ENCODE results near the gene GRIP1.

Gene GRIP1

GRCh38 chr12:66644151-66644550 lies 34.7 kb downstream of the GRIP1 start:
- no peak for DNase-seq

DNA sequence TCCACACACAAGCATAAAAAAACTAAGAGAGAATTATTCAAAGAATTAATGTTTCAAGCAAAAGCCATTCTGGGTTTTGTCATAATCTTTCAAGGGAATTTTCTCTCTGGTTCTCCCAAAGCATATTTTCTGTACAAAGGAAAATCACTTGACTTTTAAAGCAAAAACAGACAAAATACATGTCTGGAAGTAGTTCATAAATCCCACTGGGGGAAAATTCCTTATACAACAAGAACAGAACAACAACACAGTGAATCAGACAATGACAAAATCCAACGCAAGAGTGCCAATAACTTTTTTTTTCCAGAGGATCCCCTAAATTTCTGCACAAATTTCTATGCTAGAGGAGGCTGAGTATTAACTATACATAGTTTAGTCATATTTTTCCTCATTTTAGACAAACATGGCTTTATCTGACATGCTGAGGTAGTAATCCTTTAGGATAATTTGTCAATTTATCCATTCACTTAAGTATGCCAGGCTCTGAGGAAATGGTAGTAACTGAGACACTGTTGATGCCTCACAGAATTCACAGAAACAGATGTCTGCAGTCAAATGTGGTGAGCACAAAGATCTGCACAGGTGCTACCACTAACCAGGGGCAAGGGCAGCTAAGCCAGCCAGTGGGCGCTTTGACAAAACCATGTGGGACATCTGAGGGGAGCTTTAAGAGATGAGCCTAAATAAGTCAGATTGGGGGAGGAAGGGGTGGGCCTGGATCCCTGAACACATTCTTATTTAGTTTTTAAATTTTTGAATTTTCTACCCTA lies 38.0 kb downstream of the GRIP1 start:
- DNase-seq: no peak

DNA sequence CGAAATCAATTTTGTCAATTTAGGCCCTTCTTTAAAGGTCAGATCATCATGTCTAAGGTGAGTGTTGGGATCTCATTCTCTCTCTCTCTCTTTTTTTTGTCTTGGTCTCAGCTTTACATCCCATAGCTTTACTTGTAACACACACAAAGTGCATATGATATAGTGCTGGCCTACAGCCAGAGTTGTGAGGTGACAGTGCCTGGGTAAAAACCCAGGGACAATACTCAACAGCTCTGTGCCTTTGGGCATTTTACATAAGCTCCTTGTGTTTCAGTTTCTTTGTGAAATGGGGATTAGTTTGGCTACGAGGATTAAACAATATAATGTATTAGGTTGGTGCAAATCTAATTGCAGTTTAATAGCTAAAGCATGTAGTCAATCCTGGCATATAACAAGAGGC lies 40.2 kb downstream of the GRIP1 start:
- DNase-seq: no peak

- no peak for DNase-seq
Observed at GRCh38 chr12:66637699-66638301, 41.1 kb downstream of the GRIP1 start.

DNA sequence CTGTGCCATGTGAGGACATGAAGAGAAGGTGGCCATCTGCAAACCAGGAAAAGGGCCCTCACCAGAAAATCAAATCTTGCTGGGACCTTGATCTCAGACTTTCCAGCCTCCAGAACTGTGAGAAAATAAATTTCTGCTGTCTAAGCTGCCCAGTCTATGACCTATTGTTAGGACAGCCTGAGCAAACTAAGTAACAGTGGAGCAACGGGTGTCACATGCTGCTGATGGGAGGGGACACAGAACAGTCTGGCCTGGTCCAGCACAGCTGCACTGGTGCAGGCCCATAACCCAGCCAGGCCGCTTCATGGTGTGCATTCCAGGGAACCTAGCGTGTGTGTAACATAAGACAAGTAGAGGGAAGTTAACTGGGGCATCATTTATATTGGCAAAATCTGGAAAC lies 42.1 kb downstream of the GRIP1 start:
- DNase-seq: no peak

GRCh38 chr12:66633676-66634075 lies 45.2 kb downstream of the GRIP1 start:
- DNase-seq: no peak

DNA sequence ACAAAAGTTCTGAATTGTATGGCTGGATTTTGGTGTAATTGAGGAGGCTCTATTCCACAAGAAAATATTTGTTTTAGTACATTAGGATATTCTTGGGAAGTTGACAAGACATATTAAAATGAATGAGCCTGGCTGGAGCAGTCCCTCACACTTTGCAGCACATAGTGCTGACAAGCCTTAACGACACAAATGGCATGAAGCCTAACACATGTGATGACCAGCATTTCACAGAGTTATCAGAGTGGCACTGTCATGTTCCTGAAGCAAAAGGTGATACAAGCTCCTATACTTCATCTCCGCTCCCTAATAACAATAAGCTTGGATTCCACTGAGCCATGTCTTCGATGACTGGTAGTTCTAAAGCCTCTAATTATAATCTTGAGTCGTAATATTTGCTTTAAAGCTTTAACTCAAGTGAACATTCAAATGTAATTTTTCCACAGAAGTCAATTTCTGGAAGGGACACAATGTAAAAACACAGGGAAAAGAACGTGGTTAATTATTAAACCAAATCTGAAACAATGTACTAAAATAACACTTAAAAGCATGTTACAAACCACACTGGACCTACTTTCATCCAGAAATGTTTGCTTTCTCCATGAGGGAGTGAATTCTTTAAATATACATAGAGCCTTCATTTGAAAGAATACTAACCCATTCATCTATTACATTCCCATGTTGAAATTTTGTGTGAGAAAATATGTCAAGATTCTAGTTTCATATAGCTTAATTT lies 49.6 kb downstream of the GRIP1 start:
- no peak for DNase-seq

DNA sequence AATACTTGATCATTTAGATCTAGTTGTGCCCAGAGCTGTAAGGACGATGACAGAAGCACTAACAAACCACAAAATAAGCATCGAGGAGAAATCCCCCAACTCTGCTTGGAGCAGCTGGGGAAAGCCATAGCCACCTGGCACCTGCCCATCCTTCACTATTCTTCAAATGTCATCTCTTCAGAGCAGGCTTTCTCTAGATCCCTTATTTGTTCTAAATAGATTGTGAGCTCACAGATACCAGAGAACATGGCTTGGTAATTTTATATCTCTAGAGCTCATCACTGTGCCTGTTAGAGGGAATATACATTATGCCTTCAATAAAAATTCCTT lies 50.9 kb downstream of the GRIP1 start:
- peak; percentile 82 for DNase-seq

DNA sequence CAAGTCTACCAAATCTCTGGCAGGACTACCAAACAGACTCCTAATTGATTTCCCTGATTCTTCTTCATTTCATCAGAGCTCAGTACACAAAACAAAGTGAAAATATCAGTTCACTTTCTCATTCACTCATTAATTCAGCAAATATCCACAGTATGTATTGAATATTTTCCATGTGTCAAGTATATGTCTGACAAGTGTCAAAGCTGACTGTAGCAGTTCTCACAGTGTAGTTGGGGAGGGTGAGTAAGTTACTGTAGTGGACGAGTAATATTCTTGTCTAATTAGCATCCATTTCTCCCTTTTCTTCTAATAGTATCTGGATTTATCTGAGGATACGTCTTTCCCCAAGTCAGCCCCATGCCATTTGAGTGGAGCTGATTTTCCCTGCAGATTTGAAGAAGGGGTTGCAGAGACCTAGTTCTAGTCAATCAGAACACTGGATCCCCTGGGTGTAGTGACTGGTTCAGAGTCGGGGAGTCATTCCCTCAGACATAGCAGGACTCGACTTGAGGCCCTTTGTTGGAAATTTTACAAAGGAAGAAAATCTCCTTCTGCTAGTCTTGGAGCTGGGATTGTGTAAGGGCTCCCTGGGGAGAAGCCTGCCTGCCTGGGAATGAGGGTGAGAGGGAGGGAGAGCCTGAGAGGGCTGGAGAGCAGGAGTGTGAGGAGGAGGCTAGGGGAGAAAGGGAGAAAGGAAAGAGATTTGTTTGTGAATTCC lies 51.4 kb downstream of the GRIP1 start:
- peak; percentile 82 for DNase-seq

DNA sequence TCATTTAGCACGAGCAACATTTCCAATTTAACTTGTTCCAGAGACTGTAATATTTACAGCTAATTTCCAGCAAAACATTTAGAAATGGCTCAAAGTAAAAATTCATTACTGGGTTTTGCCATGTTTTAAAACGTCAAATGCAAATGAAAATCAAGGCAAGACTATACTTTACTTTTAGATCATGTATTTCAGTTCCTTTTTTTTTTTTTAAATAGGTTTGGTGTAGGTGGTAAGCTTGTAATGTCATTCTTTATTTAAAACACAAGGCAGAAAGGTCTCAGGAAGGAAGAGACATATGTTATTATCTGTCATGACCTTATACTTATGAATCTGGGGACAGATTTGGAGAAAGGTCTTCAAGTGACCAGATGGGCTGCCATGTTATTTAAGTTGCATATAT lies 54.1 kb downstream of the GRIP1 start:
- no peak for DNase-seq

DNA sequence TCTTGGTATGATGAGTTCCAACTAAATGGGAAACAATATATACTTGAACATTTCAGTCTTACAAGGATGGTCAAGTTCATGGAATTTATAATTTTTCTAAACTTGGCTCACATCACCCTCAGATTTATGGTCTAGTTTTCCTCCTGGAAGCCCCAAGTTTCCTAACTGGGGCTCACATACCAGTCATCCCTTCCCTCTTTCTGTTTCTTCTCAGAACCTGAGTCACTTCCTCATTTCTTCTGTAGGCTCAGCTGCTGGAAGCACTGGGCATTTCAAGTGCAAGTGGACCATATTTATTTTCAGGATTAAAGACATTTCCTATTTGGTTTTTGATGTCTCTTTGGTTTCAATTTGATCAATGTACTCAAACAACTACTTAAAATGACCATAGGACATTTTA lies 55.4 kb downstream of the GRIP1 start:
- DNase-seq: no peak

- no peak for DNase-seq
Observed at GRCh38 chr12:66620688-66621087, 58.2 kb downstream of the GRIP1 start.

GRCh38 chr12:66620026-66620425 lies 58.9 kb downstream of the GRIP1 start:
- DNase-seq: no peak

GRCh38 chr12:66617991-66618390 lies 60.9 kb downstream of the GRIP1 start:
- no peak for DNase-seq

DNA sequence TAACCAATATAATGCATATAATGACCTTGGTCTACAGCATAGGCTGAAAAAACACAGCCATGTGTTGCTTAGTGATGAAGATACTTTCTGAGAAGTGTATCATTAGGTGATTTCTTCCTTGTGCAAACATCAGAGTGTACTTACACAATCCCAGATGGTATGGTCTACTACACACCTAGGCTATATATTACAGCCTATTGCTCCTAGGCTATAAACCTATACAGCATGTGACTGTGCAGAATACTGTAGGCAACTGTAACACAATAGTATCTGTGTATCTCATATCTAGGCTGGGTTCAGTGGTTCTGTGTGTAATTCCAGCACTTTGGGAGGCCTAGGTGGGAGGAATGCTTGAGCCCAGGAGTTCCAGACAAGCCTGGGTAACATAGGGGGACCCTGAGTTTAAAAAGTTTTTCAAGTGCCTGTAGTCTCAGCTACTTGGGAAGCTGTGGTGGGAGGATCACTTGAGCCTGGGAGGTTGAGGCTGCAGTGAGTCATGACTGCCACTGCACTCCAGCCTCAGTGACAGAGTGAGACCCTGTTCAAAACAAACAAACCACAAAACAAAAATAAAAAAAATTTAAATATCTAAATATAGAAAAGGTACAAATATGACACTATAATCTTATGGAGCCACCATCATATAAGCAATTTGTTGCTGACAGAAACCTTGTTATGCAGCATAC lies 66.6 kb downstream of the GRIP1 start:
- no peak for DNase-seq

DNA sequence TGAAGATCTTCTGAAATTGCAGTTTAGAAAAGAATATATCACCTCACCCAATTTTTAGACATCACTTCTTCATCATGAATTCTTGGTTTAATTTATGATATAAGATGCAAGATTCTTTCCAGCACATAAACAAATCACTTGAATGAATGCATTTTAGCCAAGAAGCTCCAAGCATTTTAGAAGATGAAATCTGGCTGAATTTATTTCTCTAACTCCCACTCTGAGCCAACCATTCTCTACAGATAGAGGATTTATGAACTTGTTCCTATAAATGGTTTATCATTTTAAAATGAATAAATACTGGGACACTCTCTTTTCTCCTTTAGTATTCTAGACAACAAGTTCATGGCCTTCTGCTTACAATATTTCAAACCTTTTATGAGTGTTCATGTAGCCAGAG lies 71.7 kb downstream of the GRIP1 start:
- DNase-seq: no peak

DNA sequence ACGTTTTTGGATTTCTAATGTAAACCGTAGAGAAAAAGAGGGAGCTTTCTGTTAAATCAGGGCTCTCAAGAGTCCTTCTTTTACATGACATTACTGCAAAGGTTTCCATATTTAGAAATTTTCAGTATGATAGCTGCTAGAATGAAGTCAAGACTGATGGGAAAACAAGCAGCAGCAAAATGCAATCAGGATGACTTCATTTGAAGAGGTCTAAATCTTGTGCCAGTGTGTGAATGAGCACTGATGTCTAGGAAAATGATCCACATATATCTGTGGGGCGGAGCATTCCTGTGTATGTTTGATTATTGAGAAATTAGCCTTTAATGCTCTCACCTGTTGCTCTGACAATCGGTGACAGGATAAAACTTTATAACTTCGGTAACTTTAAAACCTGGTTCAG lies 73.6 kb downstream of the GRIP1 start:
- DNase-seq: no peak

GRCh38 chr12:66603981-66604479 lies 74.8 kb downstream of the GRIP1 start:
- no peak for DNase-seq

GRCh38 chr12:66603461-66603860 lies 75.4 kb downstream of the GRIP1 start:
- peak; percentile 12 for DNase-seq

DNA sequence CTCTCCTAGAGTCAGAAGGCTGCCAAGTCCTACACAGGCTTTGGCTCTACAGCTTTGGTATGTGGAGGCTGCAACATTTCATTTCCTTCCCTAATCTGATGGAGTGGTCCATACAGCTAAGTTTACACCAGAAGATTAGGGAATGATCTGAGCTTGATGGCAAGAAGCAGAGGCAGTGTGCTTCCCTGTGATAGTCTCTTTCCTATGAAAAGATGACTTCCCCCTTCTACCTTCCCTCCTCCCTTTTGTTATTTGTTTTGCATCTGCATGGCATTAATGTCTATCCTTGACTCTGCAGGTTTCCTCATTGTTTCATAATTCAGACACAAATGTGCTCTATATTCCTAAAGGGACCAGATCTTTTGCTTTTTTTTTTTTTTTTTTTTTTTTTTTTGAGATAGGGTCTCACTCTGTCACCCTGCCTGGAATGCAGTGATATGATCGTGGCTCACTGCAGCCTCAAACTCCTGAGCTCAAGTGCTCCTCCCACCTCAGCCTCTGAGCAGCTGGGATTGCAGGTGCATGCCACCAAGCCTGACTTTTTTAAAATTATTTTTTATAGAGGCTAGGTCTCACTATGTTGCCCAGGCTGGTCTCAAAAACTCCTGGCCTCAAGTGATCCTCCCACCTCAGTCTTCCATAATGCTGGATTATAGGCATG lies 76.3 kb downstream of the GRIP1 start:
- no peak for DNase-seq

GRCh38 chr12:66600903-66601302 lies 78.0 kb downstream of the GRIP1 start:
- no peak for DNase-seq

GRCh38 chr12:66599816-66600215 lies 79.1 kb downstream of the GRIP1 start:
- no peak for DNase-seq
